K562 (cell line): ENCODE data around the gene CNOT4. TPM values are rescaled to one million over a fixed set of nuclear protein-coding genes. Genes with fewer than 3 reads are reported as not detected.
A peak's percentile ranks its signal among the peaks of the same experiment; 100 is the strongest.

ENCODE experiments used
- BMI1 ChIP-seq: fragments of 150-350 bp; IDR thresholded peaks from 2 replicates; pipeline ENCODE4 v1.6.1; 2014; ENCODE audit warnings: low read length
- BRCA1 ChIP-seq, 2 experiments: fragments of 450-650 bp in 1 of 2; sonication (generic) in 1 of 2; formaldehyde crosslinking in 1 of 2; IDR thresholded peaks; 2 replicates each; pipeline versions ENCODE4 v1.5.0 to v1.6.1; 2017 to 2020; ENCODE audit warnings: mild to moderate bottlenecking in 1 of 2, missing genetic modification reagents in 1 of 2
- CBX5 ChIP-seq: IDR thresholded peaks from 2 replicates; pipeline ENCODE4 v1.6.1; 2014; ENCODE audit warnings: low read depth, borderline replicate concordance
- CC2D1A ChIP-seq: fragments of 450-650 bp; IDR thresholded peaks from 2 replicates; pipeline ENCODE4 v1.6.1; 2017; ENCODE audit warnings: mild to moderate bottlenecking
- GABPB1 ChIP-seq: sonication (generic); formaldehyde crosslinking; IDR thresholded peaks from 2 replicates; pipeline ENCODE4 v1.8.0; 2022; ENCODE audit warnings: mild to moderate bottlenecking, missing genetic modification reagents
- HDAC6 ChIP-seq: IDR thresholded peaks from 2 replicates; pipeline ENCODE4 v1.6.1; 2012; ENCODE audit warnings: low read depth, mild to moderate bottlenecking, control low read depth, inconsistent platforms, low read length, moderate library complexity
- MAFK ChIP-seq: IDR thresholded peaks from 2 replicates; pipeline ENCODE4 v1.6.1; 2011; ENCODE audit warnings: low read length, improper control_type of control experiment
- PCBP2 ChIP-seq: fragments of 200-400 bp; formaldehyde crosslinking; IDR thresholded peaks from 2 replicates; pipeline ENCODE4 v1.6.1; 2018; ENCODE audit warnings: low read length, low read depth, mild to moderate bottlenecking, moderate library complexity; ENCODE audit not compliant: poor library complexity, severe bottlenecking
- PHB2 ChIP-seq: fragments of 450-650 bp; IDR thresholded peaks from 2 replicates; pipeline ENCODE4 v1.6.1; 2017; ENCODE audit warnings: low read depth
- PKNOX1 ChIP-seq: fragments of 450-650 bp; IDR thresholded peaks from 2 replicates; pipeline ENCODE4 v1.6.1; 2016
- POLR3G ChIP-seq: IDR thresholded peaks from 2 replicates; pipeline ENCODE4 v1.6.1; 2011; ENCODE audit not compliant: insufficient read length, insufficient replicate concordance; ENCODE audit errors: extremely low read depth
- PPARD ChIP-seq: fragments of 250-450 bp; sonication (Bioruptor Pico); IDR thresholded peaks from 2 replicates; pipeline ENCODE4 v1.8.0; 2022; ENCODE audit warnings: inconsistent platforms, mild to moderate bottlenecking, moderate library complexity
- RBM22 ChIP-seq: fragments of 200-400 bp; formaldehyde crosslinking; IDR thresholded peaks from 2 replicates; pipeline ENCODE4 v1.6.1; 2018; ENCODE audit warnings: low read length, low read depth; ENCODE audit not compliant: poor library complexity, severe bottlenecking
- RBM25 ChIP-seq: fragments of 200-400 bp; formaldehyde crosslinking; IDR thresholded peaks from 2 replicates; pipeline ENCODE4 v1.6.1; 2018; ENCODE audit warnings: low read length, low read depth, moderate library complexity; ENCODE audit not compliant: severe bottlenecking
- SAP30 ChIP-seq: fragments of 200-600 bp; sonication (generic); IDR thresholded peaks from 2 replicates; pipeline ENCODE4 v1.6.1; 2012; ENCODE audit warnings: borderline replicate concordance, low read depth, mild to moderate bottlenecking, moderate library complexity, low read length, control low read depth, inconsistent platforms; ENCODE audit not compliant: insufficient read depth, poor library complexity, severe bottlenecking
- SMAD4 ChIP-seq: fragments of 250-450 bp; sonication (Bioruptor Pico); conservative IDR thresholded peaks from 2 replicates; pipeline ENCODE4 v1.8.0; 2021; ENCODE audit warnings: inconsistent platforms, mild to moderate bottlenecking, moderate library complexity
- SMARCA5 ChIP-seq: fragments of 450-650 bp; IDR thresholded peaks from 2 replicates; pipeline ENCODE4 v1.6.1; 2016
- TCF15 ChIP-seq: fragments of 250-450 bp; sonication (Bioruptor Pico); IDR thresholded peaks from 2 replicates; pipeline ENCODE4 v1.8.0; 2022; ENCODE audit warnings: moderate library complexity, mild to moderate bottlenecking, inconsistent platforms
- THAP7 ChIP-seq: fragments of 250-450 bp; sonication (Bioruptor Pico); IDR thresholded peaks from 2 replicates; pipeline ENCODE4 v1.5.0; 2021
- USF1 ChIP-seq: sonication (generic); formaldehyde crosslinking; IDR thresholded peaks from 2 replicates; pipeline ENCODE4 v1.9.0; 2022; ENCODE audit warnings: mild to moderate bottlenecking, missing genetic modification reagents
- ZNF384 ChIP-seq: IDR thresholded peaks from 2 replicates; pipeline ENCODE4 v1.6.1; 2012; ENCODE audit warnings: low read depth, low read length, improper control_type of control experiment
- ZNF583 ChIP-seq: fragments of 250-450 bp; sonication (Bioruptor Pico); IDR thresholded peaks from 2 replicates; pipeline ENCODE4 v1.4.0; 2020
- ZNF740 ChIP-seq, 3 experiments: fragments of 200-800 bp in 1 of 3; sonication (Bioruptor generic) in 1 of 3; sonication (generic) in 1 of 3; formaldehyde crosslinking in 1 of 3; IDR thresholded peaks; 2 replicates each; pipeline versions ENCODE4 v1.6.1 to v1.8.0; 2016 to 2022; ENCODE audit warnings: mild to moderate bottlenecking in 2 of 3, missing compliant biosample characterization in 2 of 3, missing genetic modification characterization in 2 of 3, missing genetic modification reagents in 1 of 3
- polyA plus RNA-seq, 8 experiments: library from polyadenylated mRNA; depleted of rRNA in 4 of 8; stranded (reverse) in 5 of 8; unstranded in 3 of 8; fragments of >200 nt; fragmentation: Nextera tagmentation in 2 of 8; fragmentation: Illumina TruSeq in 1 of 8; extraction: Ambion mirVana in 2 of 8; extraction: Trizol in 1 of 8; gene quantifications; 2 replicates each; pipeline versions ENCODE4 v1.2.1 to v1.2.3, GENCODE V29; 2011 to 2014; ENCODE audit warnings: inconsistent platforms in 1 of 8, missing spikeins in 1 of 8
- total RNA-seq, 7 experiments: library from RNA; depleted of rRNA in 6 of 7; stranded (reverse); fragments of >200 nt in 6 of 7; fragmentation: Illumina TruSeq in 2 of 7; extraction: Trizol in 2 of 7; gene quantifications; 2 replicates each; pipeline versions ENCODE4 v1.2.1 to v1.2.3, GENCODE V29; 2011 to 2021; ENCODE audit warnings: low replicate concordance in 1 of 7

Gene CNOT4
- total and polyA plus RNA-seq, 9 of the 15 experiments (the other 6 are each of a cell fraction or from before 2014, with no cell fraction given), result 8.6 to 24.1 (median 15.4) TPM

GRCh38 chr7:135509839-135510591, at the start of gene CNOT4 (continued):
- TF ChIP-seq SAP30 (peak; percentile 99), THAP7 (CRISPR knock-in tag) (no peak), GABPB1 (CRISPR knock-in tag) (peak; percentile 88), MAFK (no peak), CC2D1A (peak; percentile 11; the same call in 1 of the 2 replicates), PCBP2 (no peak), ZNF740 (CRISPR knock-in tag; IDR thresholded peaks at IDR 0.05) (peak; percentile 97), ZNF740 (tag; IDR thresholded peaks at IDR 0.05) (no peak; a peak in 1 of 4 replicates), PKNOX1 (no peak), SMAD4 (CRISPR knock-in tag) (peak; percentile 27; the same call in 1 of the 2 replicates), TCF15 (CRISPR knock-in tag) (0 out of 2 replicates have a peak, but pooled peaks have one; percentile 31), ZNF583 (CRISPR knock-in tag) (peak; percentile 12; the same call in 1 of the 2 replicates), RBM25 (no peak), CBX5 (no peak), BRCA1 (IDR thresholded peaks at IDR 0.05) (no peak), BRCA1 (CRISPR knock-in tag; IDR thresholded peaks at IDR 0.05) (no peak), USF1 (CRISPR knock-in tag) (peak; percentile 96), RBM22 (no peak), HDAC6 (no peak; the same call in 1 of the 2 replicates), ZNF384 (no peak), SMARCA5 (no peak), PHB2 (no peak), BMI1 (no peak), PPARD (no peak), POLR3G (no peak)
